GM21825 (cell line): ENCODE measurements around the gene AASDH.
"Not testable (repeated sequence)": the region's sequence is repeated elsewhere in the genome, so short reads cannot be mapped to it uniquely, and the experiment has no call there.

Source experiments
- ATAC-seq: cut with Tn5 transposase; IDR thresholded peaks from one replicate; pipeline ENCODE4 v1.9.1; 2021; ENCODE audit warnings: mild to moderate bottlenecking, moderate library complexity; ENCODE audit not compliant: unreplicated experiment

Gene AASDH

DNA sequence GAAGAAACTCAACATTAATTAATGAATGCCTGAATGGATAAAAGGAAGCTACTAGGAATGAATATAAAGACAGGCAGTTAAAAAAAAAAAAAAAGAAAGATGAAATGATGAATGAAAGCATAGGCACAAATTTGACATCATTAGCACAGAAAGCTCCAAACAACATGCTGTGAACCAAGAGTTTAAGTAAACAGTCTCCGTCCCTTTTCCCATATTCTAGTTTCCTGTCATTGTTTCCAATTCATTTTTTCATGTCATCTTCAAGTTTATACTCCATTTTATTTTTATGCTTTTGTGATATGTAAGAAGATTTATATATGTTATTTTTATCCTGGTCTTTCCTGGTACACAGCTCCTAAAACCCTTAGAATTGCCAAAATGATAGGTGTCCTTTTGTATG, 17.7 kb upstream of the AASDH start:
- ATAC-seq = no peak

DNA sequence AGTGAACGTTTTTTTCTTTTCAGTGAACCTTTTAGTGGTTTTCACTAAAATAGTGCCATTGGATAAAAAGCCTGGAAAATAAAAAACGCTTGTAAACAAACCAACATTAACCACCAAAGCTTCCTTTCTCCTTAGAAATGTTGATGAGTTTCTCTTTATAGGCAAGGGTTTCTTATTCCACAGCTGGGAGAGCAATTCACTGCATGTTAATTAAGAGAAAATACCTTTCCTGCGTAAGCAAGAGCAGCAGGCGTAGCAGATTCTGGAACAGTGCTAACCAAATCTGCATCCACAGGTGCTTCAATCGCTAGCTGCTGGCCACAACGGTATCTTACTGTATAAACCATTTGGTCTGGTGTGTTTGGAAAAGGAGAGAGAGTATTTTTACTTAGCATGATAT, 13.3 kb upstream of the AASDH start:
- ATAC-seq = no peak

DNA sequence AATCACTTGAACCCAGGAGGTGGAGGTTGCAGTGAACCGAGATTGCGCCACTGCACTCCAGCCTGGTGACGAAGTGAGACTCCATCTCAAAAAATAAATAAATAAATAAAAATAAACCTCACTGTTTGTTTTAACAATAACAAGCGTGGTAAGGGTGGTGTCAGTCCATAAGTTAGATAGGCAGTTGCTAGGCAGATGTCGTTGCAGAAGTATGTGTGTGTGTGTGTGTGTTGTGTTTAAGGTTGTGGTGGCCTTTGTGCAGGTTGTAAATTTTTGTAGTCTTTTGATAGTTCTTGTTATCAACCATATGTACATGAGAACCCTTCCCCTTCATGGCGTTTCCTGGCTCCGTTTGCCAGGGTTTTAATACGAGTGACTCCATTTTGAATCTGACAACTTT, 4.0 kb upstream of the AASDH start:
- no peak for ATAC-seq

DNA sequence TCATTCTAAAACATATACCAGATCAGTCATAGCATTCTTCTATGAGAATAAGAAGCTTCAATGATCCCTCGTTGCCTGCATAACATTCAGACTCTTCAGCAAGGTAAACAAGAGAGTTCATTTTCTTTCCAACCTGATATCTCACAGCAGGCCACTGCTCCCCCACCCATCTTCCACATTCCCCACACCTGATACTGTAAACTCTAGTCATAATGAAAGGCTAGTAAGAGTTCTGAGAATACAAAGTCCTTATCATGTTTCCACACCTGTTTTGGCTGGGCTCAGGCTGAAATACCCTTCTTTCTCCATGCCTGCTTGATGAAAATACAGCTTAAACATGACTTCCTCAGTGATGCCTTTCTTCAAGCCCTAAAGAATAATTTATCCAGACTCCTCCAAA, 2.3 kb upstream of the AASDH start:
- no peak for ATAC-seq

GRCh38 chr4:56388306-56388705, 1.0 kb upstream of the AASDH start:
- no peak for ATAC-seq

- ATAC-seq = no peak
Observed at GRCh38 chr4:56386091-56386490, 1.2 kb downstream of the AASDH start.

DNA sequence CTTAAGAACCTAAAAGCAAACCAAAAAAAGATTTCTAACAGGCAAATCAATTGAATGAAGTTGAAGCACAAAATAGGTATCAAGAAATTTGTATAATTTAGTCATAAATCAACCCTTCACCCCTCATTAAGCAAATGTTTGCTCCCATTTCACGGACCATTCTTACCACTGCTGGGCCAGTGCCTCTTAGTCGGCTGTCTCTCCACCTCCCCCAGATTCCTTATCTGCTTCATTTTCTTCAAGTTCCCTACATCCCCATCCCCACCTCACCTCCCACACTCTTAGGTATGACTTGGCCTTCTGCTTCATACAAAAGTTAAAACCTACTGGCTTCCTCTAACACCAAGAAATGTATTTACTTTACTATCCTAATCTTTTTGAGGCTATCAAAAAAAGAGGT, 11.8 kb downstream of the AASDH start:
- ATAC-seq = no peak

DNA sequence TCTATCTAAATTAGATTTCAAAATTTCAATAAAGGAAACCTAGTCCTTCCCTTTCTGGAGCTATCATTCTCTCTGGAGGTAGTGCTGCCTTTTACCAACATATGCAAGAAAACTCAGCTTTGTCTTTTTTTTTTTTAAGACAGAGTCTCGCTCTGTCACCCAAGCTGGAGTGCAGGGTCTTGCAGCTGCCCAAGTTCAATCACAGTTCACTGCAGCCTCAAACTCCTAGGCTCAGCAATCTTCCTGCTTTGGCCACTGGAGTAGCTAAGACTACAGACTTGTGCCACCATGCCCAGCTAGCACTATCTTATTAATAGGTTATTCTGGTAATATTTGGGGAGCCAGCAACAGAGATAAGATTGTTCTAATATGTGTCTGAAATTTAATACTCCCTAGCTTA, 12.3 kb downstream of the AASDH start:
- ATAC-seq = no peak

GRCh38 chr4:56372774-56373173, 14.5 kb downstream of the AASDH start:
- ATAC-seq = no peak

- no peak for ATAC-seq
Observed at GRCh38 chr4:56371426-56372220, 15.7 kb downstream of the AASDH start.

GRCh38 chr4:56370377-56370776, 16.9 kb downstream of the AASDH start:
- ATAC-seq = no peak

GRCh38 chr4:56362981-56363380, 24.3 kb downstream of the AASDH start:
- not testable (repeated sequence) for ATAC-seq

- no peak for ATAC-seq
Observed at GRCh38 chr4:56360071-56360470, 27.2 kb downstream of the AASDH start.

- no peak for ATAC-seq
Observed at GRCh38 chr4:56356650-56357049, 30.6 kb downstream of the AASDH start.

DNA sequence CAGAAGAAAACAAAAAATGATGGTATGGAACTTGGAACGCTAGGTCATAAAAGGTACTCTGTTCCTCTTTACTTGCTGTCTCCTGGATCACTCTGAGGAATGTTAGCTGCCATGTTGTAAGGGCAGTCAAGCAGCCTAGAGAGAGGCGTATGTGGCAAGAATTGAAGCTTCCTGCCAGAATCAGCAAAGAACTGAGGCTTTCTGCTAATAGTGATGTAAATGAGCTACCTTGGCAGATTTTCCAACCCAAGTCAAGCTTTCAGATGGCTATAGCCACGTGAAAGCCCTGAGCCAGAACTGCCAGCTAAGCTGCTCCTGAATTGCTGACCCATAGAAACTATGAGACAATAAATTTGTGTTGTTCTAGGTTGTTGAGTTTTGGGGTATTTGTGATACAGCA, 38.7 kb downstream of the AASDH start:
- no peak for ATAC-seq

DNA sequence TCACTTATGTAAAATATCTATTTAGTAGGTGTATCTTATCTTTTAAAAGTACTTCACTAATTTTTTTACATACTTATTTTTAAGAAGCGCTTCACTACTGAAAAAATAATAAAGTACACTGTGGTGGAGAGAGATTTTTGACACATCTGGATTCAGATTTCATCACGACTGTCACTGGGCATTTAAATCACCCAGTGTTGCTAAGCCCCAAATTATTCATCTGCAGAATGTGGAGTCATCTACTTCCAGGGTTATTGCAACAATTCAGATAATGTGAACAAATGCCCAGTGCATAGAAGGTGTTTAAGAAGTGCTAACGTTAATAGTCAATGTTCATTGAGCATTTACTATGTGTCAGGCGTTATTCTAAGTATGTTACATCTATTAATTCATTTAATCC, 41.8 kb downstream of the AASDH start:
- no peak for ATAC-seq

DNA sequence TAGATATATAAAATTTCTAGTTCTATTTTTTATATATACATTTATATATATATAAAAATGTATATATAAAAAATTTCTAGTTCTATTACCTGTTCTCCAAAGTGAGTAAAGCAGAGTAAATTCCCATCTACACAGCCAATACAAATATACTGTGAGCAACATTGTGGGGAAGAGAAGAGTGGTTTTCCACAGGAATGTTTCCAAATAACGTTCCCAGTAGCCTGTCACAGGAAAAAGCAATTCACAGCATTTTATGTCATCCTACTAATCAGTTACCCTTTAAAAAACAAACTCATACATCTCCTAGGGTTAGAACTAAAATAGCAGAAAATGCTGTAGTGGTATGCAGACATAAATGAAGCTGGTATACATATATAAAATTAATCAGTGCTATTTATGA, 44.5 kb downstream of the AASDH start:
- ATAC-seq = no peak

DNA sequence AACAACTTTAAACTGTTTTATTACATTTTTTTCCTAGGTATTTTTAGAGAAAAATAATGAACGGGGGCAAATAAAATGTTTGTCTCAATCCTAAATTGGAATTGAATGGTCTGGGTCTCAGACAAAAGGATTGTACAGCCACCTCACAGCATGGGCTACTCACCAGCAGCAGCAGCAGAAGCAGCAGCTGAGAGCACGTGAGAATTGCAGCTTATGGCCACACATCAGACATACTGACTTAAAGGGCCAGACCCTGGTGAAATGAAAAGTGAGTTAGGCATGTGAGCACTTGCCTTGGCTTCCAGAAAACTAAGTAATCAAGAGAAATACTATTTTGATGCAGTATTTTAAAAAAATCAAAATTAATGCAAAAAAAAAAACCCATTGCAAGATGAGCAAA, 56.6 kb downstream of the AASDH start:
- ATAC-seq = no peak

DNA sequence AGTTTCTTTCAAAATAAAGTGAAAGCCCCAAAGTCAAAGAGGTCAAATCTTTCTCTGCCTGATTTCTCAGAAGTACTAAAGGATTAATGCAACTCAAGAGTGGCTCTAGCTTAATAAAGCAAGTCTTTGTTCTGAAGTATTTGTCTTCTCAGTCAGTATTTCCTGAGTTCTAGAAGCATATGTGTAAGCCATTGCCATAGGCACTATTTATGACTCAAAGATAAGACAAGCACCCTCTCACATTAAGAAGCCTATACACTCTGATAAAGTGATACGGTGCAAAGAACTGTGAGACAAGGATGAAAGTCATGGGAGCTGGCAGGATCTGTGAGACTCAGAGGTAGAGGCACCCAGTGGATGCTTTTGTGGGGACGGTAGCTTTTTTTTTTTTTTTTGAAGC, 60.9 kb downstream of the AASDH start:
- ATAC-seq = no peak

- no peak for ATAC-seq
Observed at GRCh38 chr4:56324011-56324610, 63.2 kb downstream of the AASDH start.

GRCh38 chr4:56323327-56323726, 64.0 kb downstream of the AASDH start:
- ATAC-seq = no peak

- ATAC-seq = no peak
Observed at GRCh38 chr4:56321251-56321650, 66.0 kb downstream of the AASDH start.

DNA sequence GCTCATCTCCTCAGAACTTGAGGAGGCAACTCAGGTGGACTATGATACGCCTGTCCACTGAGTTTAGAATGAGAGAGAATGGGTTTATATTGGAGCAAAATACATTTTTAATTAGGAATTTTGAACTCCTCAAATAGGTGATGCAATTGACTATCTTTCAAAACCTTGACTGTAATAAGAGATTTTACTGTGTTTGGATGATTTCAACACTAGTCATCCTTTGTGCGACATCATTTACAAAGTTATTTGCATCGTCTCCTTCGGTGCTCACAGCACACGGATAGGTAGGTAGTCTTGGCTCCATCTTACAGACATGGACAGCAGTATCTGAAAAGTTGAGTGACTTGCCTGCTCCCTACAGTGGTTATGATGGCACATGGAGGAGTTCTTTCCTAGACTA, 67.0 kb downstream of the AASDH start:
- ATAC-seq = no peak
